GM18505 (cell line): ENCODE data around the gene PPP1R12C.
"Not testable (repeated sequence)": the region's sequence is repeated elsewhere in the genome, so short reads cannot be mapped to it uniquely, and the experiment has no call there.

ENCODE experiments used
- ATAC-seq: cut with Tn5 transposase; IDR thresholded peaks from one replicate; pipeline ENCODE4 v1.9.1; 2021; ENCODE audit not compliant: unreplicated experiment
- POLR2A ChIP-seq: IDR thresholded peaks from 4 replicates; pipeline ENCODE4 v1.6.1; 2011; ENCODE audit warnings: borderline replicate concordance; ENCODE audit not compliant: insufficient read depth, insufficient read length; ENCODE audit errors: extremely low read depth

PPP1R12C gene

DNA sequence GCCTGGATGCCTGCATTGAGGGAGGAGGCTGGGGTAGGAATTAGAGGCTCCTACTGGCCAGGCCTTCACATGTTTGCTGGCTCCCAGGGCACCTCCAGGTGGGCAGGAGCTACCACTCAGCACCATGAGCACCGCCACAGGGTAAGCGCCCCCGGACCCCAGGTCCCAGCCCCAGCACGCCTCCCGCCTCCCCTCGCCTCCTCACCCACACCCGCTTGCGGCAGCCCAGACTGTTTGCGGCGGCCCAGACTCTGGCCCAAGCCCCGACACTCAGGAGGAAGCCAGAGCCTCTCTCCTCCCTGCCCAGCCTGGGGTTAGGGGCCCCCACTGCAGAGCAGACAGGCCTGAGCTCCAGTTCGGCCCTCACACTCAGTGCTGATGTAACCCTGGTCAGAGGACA is 41.1 kb downstream of the PPP1R12C start:
- no peak for TF ChIP-seq POLR2A
- no peak for ATAC-seq

DNA sequence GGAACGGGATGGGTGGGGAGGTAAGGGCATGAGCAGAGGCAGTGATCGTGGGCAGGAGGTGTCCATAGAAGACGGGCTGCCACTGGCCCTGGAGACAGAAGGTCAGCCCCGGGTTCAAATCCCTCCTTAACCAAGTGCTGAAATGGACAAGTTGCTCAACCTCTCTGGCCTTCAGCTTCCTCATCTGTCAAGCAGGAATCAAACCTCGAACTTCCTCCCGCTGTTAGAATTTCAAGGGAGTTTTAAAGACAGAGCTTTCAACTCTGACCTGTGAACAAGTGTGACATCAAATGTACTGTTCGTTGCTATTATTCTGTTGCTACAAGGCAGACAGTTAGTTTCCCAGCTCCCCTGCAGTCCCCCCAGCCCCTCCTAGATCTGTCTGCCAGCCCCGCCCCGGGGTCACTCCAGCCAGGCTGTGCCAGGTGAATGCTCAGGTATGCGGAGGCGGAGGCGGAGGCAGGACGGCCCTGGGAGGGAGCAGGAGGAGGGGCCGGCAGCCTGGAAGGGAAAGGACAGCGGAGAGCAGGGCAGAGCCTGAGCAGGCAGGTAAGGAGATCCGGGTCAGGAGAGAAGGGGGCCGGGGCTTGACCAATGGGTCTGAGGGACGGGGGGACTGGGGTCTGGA is 42.0 kb downstream of the PPP1R12C start, which contains the start of gene EPS8L1:
Gene EPS8L1 (plus strand): TSS at position 499 of the 628 bp plus-strand sequence. CDS start 576 bp downstream, outside the sequence.
- no peak for ATAC-seq
- no peak for TF ChIP-seq POLR2A

- ATAC-seq: no peak
These were observed 45.5 kb downstream of the PPP1R12C start for GRCh38 chr19:55071913-55072312.

GRCh38 chr19:55071129-55071502 is 46.3 kb downstream of the PPP1R12C start:
- TF ChIP-seq POLR2A: no peak
- ATAC-seq: no peak

More at GRCh38 chr19:55071913-55072312, 45.5 kb downstream of the PPP1R12C start:
- no peak for TF ChIP-seq POLR2A

DNA sequence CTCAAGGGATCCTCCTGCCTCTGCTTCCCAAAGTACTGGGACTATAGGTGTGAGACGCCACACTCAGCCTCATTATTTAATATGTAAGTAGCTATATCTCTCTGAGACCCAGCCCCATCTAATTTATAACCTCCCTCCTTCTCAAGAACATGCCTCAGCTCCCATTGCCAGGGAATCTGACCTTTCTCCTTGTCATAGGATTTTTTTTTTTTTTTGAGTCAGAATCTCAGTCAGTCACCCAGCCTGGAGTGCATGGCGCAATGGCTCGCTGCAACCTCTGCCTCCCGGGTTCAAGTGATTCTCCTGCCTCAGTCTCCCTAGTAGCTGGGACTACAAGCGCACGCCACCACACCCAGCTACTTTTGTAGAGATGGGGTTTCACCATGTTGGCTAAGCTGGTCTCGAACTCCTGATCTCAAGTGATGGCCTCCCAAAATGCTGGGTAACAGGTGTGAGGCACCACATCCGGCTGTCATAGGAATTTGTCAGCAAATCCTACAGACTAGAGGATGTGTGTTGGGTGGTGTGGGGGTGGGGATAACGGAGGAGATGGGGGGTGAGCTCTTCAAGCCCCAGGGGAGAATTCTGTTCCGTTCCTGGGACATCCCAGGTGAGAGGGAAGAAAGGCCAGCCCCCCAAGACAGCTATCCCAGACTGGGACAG is 46.8 kb downstream of the PPP1R12C start:
- ATAC-seq: no peak

GRCh38 chr19:55069865-55070197 is 47.6 kb downstream of the PPP1R12C start:
- TF ChIP-seq POLR2A: no peak
- no peak for ATAC-seq

More for the DNA sequence above, 46.8 kb downstream of the PPP1R12C start:
- no peak for TF ChIP-seq POLR2A

DNA sequence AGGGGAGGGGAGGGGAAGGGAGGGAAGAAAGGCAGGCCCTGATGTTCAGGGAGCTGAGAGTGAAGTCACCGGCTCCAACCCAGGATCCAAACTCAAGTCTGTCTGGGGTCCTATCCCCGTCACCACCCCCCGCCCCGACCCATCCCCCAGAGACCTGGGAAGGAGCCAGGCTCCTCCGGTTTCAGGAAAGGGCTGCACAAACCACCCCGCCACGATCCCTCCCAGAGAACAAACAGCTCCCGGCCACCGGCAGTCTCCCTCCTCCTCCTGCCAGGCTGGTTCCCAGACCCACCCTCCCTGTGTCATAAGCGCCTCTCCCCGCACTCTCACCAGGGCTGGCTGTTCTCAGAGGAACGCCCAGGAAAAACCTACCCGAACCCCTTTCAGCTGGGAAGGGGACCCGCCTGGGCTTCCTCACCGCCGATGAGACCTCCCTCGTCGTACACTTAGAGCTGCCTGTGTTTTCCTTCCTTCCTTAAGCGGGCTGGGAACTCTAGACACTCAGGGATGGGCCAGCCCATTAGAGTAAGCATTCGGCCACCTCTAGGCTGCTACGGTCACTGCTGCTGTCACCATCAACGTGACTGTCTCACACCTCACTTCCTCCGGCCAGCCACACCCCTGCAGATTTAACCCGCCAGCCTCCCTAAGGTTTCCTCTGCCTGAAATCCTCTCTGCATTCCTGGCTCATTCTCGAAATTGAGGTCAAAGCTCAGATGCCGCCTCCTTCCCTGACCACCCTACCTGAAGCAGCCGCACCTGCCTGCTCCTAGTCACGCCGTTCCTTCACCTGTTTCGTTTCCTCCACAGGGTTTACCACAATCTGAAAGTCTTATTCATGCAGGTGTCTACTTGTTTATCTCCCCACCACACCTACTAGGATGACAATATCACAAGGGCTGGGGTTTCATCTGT is 48.2 kb downstream of the PPP1R12C start:
- ATAC-seq: no peak
- no peak for TF ChIP-seq POLR2A

DNA sequence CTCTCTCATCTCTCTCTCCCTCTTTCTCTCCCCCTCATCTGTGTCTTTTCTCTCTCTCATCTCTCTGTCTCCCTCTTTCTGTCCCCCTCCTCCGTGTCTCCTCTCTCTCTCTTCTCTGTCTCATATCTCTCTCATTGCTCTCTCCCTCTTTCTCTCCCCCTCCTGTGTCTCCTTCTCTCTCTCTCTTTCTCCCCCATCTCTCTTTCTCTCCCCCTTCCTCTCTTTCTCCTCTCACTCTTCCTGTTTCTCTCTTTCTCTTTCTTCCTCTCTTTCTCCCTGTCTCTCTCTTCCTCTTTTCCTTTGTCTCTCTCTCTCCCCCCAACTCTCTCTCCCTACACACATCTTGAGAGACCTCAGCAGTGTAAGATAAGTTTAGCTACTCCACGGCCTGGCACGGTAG is 49.6 kb downstream of the PPP1R12C start:
- no peak for TF ChIP-seq POLR2A
- ATAC-seq: no peak

DNA sequence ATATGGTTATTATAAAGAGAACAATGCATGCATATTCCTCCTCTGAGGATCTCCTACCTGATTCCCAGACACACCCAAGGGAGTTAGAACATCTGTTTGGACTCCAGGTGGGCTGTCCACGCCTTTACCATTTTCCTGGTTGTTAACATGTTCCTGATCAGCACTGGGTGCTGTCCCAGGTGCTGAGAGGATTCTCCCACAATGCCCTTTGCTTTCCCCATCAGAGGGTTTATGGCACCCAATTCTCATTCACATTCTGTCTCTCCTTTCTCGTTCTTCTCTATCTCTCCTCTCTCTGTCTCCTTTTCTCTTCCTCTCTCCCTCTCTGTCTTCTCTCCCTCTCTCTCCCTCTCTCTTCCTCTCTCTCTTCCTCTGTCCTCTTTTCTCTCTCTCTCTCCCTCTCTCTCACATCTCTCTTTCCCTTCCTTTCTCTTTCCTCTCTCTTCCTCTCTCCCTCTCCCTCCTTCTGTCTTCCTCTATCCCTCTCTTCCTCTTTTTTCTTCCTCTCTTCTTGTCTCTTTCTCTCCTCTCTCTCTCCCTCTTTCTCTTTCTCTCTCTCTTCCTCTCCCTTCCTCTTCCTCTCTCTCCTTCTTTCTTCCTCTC is 51.2 kb downstream of the PPP1R12C start:
- no peak for TF ChIP-seq POLR2A

DNA sequence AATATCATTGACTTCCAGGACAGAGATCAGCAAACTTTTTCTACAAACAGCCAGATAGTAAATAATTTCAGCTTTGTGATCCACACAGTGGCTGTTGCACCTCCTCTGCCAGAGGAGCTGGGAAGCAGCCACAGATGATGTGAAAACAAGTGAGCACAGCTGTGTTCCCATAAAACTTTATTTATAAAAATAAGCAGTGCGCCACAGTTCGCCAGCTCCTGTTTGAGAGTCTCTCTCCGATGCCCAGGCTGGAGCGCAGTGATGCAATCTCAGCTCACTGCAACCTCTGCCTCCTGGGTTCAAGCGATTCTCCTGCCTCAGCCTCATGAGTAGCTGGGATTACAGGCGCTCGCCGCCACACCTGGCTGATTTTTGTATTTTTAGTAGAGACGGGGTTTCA is 51.9 kb downstream of the PPP1R12C start:
- not testable (repeated sequence) for ATAC-seq

More for the DNA sequence above, 51.2 kb downstream of the PPP1R12C start:
- no peak for ATAC-seq

GRCh38 chr19:55063492-55063843 is 54.0 kb downstream of the PPP1R12C start:
- no peak for TF ChIP-seq POLR2A
- ATAC-seq: no peak

- ATAC-seq: peak; percentile 84
- TF ChIP-seq POLR2A: peak; percentile 33
These were observed 54.5 kb downstream of the PPP1R12C start, which contains the start of gene RDH13 for GRCh38 chr19:55062735-55063491. RDH13 (minus strand) TSS chr19:55063148; CDS start chr19:55063032, 116 bp downstream.

DNA sequence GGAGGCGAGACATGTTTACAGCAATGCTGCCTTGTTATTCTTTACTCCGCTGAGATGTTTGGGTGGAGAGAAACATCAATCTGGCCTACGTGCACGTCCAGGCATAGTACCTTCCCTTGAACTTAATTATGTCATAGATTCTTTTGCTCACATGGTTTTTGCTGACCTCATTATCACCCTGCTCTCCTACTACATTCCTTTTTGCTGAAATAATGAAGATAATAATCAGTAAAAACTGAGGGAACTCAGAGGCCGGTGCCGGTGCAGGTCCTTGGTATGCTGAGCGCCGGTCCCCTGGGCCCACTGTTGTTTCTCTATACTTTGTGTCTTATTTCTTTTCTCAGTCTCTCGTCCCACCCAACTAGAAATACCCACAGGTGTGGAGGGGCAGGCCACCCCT is 57.1 kb downstream of the PPP1R12C start:
- ATAC-seq: not testable (repeated sequence)
